ENCODE results near the gene SLC15A5. TPM values are rescaled to one million over a fixed set of nuclear protein-coding genes. Genes with fewer than 3 reads are reported as not detected.

Gene SLC15A5
- total RNA-seq, 1 donor from 2014 or later = not detected

DNA sequence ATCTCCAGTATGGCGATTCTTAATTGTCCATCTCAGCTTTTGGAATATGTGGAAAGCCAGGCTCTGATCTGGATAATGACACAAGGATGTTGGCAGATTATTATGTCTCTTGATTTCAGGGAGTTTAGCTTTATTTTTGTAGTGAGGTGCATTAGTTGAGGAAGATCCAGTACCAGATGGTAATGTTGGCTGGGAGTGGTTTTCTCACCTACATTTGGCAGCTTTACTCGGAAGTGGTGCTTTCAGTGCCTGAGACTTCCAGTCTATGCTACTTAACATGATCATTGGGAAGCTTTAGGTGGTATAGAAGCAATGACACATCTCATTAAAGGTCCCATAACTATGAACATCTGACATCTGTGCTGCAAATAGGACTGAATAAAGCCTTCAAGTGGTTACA, 7.5 kb downstream of the SLC15A5 start:
- intact Hi-C loops (cut with DNase I) = no loop called here
- ATAC-seq = no peak
- DNase-seq (ENCODE audit: low spot score) = no peak

GRCh38 chr12:16266085-16266484, 11.4 kb downstream of the SLC15A5 start:
- intact Hi-C loops (cut with DNase I) = no loop called here
- DNase-seq (ENCODE audit: low spot score) = no peak
- no peak for ATAC-seq

DNA sequence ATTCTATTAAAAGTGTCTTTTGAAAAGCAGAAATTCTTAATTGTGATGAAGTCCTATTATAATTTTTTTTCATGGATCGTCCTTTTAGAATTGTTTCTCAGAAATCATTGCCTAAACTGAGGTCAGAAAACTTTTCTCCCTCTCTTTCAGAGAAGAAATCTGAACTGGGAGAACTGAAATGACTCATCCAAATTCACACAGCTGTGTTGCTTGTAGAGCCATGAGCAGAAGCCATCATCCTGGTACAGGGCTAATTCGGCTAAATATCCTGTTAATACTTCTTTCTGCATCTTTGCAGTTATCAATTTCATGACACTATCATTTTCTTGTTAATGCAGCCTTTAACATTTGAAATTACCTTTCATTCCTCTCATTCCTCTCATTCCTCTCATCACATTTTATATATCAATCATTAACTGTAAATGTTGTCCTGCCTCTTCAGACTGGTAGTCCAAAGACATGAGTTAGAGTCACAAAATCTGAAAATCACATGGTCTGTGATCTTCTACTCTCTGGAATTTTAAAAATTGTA, 15.5 kb downstream of the SLC15A5 start:
- ATAC-seq = no peak
- intact Hi-C loops (cut with DNase I) = no loop called here

DNA sequence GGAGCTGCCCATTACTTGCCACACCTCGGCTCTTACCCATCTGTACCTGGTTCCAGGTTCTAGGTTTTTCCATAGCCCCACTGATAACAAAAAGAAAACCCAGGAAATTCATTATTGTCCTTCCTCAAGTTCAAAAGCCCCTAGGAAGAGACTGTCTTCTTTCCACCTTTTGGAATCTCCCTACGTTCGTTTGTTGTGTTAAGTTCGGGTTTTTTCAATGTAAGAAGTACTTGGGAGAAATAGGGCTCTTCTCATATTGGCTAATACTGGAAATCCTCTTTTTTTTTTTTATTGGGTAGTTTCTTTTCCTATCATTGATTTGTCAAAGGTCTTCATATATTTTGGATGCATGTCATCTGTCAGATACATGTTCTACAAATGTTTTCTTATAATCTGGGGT, 17.3 kb downstream of the SLC15A5 start:
- ATAC-seq (no peak), DNase-seq (ENCODE audit: low spot score) (no peak)

More for the DNA sequence above, 15.5 kb downstream of the SLC15A5 start:
- no peak for DNase-seq (ENCODE audit: low spot score)

DNA sequence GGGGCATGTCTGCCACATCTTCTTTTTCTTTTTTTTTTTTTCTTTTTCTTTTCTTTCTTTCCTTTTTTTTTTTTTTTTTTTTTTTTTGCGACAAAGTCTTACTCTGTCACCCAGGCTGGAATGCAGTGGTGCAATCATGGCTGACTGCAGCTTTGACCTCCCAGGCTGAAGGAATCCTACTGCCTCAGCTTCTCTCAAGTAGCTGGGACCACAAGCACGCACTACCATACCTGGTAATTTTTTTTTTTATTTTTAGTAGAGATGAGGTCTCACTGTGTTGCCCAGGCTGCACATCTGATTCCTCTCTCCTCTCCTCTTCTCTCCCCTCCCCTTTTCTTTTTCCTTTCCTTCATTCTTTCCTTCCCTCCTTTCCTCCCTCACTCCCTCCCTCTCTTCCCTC, 18.5 kb downstream of the SLC15A5 start:
- intact Hi-C loops (cut with DNase I) = no loop called here
- ATAC-seq = no peak
- DNase-seq (ENCODE audit: low spot score) = no peak

More for the DNA sequence above, 17.3 kb downstream of the SLC15A5 start:
- intact Hi-C loops (cut with DNase I) = no loop called here

DNA sequence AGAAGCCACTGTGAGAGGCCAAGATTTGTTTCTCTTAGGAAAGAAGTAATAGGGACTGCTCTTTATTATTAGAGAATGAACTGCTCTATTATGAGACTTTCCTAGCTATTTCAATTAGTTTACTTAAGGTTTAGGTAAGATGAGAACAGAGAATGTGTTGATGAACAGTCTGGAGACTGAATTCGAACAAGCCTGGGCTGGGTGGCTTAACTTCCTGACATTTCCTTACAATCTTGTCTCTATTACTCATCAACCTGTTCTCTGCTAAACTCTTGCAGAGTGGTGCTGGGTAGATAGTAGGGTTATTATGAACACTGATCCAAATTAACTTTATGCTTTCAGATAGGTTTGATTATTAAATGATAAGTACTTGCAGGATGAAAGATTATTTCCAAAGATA, 31.2 kb downstream of the SLC15A5 start:
- no peak for ATAC-seq
- intact Hi-C loops (cut with DNase I) = no loop called here
- DNase-seq (ENCODE audit: low spot score) = no peak

DNA sequence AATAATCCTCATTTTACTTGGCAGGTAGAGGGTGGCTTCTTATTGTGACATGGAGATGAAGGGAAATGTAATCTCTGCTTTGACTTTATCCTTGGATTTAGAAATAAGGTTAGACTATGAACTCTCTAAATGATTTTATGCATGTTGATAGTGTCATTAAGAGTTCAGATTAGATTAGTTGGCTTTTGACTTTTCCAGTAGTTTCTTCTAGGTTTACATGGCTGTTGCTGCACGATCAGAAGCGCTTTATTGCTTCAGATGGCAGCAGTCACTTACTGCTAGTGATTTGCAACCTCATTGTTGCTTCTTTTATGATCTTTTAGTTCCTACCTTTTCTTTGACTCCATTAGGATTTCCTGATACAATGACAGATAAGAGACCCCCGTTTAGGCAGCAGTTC, 32.3 kb downstream of the SLC15A5 start:
- no peak for DNase-seq (ENCODE audit: low spot score)
- intact Hi-C loops (cut with DNase I) = no loop called here
- no peak for ATAC-seq

DNA sequence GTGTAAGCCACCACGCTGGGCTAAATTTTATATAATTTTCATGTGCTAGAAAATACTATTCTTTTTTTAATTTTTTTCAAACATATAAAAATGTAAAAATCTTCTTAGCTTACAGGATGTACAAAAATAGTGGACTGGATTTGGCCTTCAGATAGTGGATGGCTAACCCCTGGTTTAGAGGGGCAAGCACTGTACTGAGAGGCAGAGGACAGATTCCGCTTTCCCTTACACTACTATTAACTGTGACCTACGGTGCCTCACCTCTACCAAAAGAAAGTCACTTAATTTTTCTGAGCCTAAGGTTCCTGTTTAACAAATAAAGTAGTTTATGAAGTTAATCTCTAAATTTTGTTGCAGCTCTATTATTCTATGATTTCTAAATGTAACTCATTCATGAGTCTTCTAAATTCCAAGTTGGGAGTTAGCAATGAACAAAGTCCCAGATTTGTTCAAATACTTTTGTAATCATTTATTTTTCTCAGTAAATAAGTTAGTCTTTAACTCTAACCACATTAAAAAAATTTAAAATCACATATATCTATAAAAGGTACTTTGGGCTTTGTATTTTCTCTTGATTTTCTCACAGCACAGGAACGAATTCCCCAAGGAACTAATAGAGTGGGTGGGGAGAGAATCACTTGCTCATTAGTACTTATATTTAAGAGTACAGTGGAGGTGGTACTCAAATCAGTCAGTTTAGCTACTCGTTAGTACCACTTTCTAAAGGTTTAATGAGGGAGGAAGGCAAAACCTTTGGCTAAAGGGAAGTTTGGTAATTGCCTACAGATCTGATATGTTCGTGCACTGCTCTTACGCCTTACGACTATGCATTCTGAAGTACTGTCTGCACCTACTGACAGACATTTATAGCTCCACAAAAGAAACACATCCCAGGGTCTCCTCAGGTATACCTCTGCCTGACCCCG, 33.7 kb downstream of the SLC15A5 start:
- intact Hi-C loops (cut with DNase I) = no loop called here
- DNase-seq (ENCODE audit: low spot score) (no peak), ATAC-seq (no peak)

DNA sequence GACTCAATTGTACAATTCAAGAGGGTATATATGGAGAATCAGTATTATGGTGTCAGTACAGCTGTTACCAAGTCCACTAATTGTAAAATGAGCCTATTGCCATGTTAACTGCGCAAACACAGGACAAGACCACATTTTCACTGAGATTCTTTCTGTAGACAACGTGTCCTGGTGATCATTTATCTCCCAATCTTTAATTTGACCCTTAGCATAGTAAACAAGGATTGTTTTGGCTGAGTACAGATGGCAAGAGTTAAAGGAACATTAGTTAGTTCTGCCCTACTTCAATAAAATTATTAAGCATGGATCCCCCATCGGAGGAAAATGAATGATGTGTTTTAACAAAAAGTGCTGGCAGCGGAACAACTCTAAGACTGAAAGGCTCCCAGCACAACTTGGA, 36.1 kb downstream of the SLC15A5 start:
- no peak for ATAC-seq
- DNase-seq (ENCODE audit: low spot score) = no peak
- intact Hi-C loops (cut with DNase I) = no loop called here

- no peak for ATAC-seq
- intact Hi-C loops (cut with DNase I) = no loop called here
- DNase-seq (ENCODE audit: low spot score) = no peak
These were observed 38.8 kb downstream of the SLC15A5 start for GRCh38 chr12:16238661-16239060.

- DNase-seq (ENCODE audit: low spot score) (no peak), ATAC-seq (no peak)
- intact Hi-C loops (cut with DNase I) = no loop called here
These were observed 47.8 kb downstream of the SLC15A5 start for GRCh38 chr12:16229676-16230075.

GRCh38 chr12:16228067-16228466, 49.4 kb downstream of the SLC15A5 start:
- no peak for ATAC-seq
- intact Hi-C loops (cut with DNase I) = no loop called here
- no peak for DNase-seq (ENCODE audit: low spot score)

- no peak for ATAC-seq
- no peak for DNase-seq (ENCODE audit: low spot score)
- intact Hi-C loops (cut with DNase I) = no loop called here
These were observed 51.8 kb downstream of the SLC15A5 start for GRCh38 chr12:16225692-16226091.

GRCh38 chr12:16224196-16224595, 53.3 kb downstream of the SLC15A5 start:
- intact Hi-C loops (cut with DNase I) = no loop called here
- DNase-seq (ENCODE audit: low spot score) (no peak), ATAC-seq (no peak)

- intact Hi-C loops (cut with DNase I) = no loop called here
- no peak for DNase-seq (ENCODE audit: low spot score)
- no peak for ATAC-seq
These were observed 55.7 kb downstream of the SLC15A5 start for GRCh38 chr12:16221776-16222175.

- ATAC-seq (no peak), DNase-seq (ENCODE audit: low spot score) (no peak)
- intact Hi-C loops (cut with DNase I) = no loop called here
These were observed 57.4 kb downstream of the SLC15A5 start for GRCh38 chr12:16220120-16220519.

GRCh38 chr12:16218934-16219751, 58.3 kb downstream of the SLC15A5 start:
- intact Hi-C loops (cut with DNase I) = no loop called here
- ATAC-seq (no peak), DNase-seq (ENCODE audit: low spot score) (no peak)

- DNase-seq (ENCODE audit: low spot score) (no peak), ATAC-seq (no peak)
- intact Hi-C loops (cut with DNase I) = no loop called here
These were observed 59.3 kb downstream of the SLC15A5 start for GRCh38 chr12:16218234-16218633.

DNA sequence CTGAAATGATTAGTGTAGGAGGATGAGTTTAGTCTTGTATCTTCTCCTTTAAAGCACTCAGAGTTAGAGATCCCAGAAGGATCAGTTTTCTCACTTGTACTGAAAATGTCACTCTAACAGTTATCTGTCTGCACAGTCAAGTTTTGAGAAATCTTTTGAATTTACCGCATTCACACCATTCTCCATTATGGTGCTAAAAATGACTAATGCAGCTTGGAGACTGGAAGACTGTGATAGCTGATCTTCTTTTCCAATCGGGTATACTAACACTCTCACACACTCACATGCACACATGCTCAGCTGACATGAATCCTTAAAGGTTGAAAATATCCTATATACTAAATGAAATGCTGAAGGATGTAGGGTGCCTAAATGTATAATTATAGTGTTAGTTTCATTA, 65.8 kb downstream of the SLC15A5 start:
- DNase-seq (ENCODE audit: low spot score) (no peak), ATAC-seq (no peak)
- intact Hi-C loops (cut with DNase I) = no loop called here

DNA sequence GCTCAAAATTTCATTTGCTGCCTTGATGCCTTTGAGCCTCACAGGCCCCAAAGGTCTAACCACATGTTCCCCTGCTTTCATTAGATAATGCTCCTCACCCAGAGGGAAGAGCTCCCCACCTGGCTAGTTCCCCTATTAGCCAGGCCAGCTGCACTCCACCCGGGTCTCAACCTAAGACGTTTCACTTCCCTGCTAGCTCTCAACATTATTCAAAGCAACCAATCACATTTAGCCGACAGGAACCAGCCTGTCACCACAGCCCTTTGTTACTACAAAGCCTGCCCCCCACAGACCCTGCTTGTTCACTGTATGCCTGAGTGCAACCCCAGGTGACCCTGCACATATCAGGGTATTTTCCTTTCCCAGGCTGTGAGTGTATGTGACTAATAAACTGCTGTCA, 78.6 kb downstream of the SLC15A5 start:
- DNase-seq (ENCODE audit: low spot score) (no peak), ATAC-seq (no peak)
- intact Hi-C loops (cut with DNase I) = no loop called here

All from sciatic nerve (tissue), 2 donors.